Uterus (tissue), 2 donors: ENCODE measurements around the gene TRA2B.

Experiments used
- POLR2A ChIP-seq, 2 donors: fragments of 450-650 bp; IDR thresholded peaks; one replicate each; pipeline ENCODE4 v1.6.1; 2016; ENCODE audit warnings: antibody characterized with exemption in 2 of 2, mild to moderate bottlenecking in 1 of 2, moderate library complexity in 1 of 2
- TF ChIP-seq, protein P1 (sequence below), 4 experiments: fragments of 200-600 bp in 2 of 4; fragments of 450-650 bp in 2 of 4; sonication (generic) in 2 of 4; IDR thresholded peaks; one replicate each; pipeline ENCODE4 v1.5.1; 2016 to 2019; ENCODE audit warnings: antibody characterized with exemption in 4 of 4, mild to moderate bottlenecking in 2 of 4, moderate library complexity in 1 of 4

DNA sequence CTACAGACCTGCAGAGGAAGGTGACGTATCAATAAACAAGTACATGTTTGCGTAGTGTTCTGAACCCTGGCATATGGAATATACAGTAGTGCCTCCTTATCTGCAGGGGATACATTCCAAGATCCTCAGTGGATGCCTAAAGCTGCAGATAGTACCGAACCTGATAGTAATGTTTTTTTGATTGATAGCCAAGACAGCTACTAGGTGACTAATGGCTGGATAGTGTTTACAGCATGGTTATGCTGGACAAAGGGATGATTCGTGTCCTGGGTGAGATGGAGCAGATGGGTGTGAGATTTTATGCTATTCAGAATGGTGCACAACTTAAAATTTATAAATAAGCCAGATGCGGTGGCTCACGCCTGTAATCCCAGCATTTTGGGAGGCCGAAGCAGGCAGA is 57.2 kb downstream of the TRA2B start:
- TF ChIP-seq, protein P1, sequence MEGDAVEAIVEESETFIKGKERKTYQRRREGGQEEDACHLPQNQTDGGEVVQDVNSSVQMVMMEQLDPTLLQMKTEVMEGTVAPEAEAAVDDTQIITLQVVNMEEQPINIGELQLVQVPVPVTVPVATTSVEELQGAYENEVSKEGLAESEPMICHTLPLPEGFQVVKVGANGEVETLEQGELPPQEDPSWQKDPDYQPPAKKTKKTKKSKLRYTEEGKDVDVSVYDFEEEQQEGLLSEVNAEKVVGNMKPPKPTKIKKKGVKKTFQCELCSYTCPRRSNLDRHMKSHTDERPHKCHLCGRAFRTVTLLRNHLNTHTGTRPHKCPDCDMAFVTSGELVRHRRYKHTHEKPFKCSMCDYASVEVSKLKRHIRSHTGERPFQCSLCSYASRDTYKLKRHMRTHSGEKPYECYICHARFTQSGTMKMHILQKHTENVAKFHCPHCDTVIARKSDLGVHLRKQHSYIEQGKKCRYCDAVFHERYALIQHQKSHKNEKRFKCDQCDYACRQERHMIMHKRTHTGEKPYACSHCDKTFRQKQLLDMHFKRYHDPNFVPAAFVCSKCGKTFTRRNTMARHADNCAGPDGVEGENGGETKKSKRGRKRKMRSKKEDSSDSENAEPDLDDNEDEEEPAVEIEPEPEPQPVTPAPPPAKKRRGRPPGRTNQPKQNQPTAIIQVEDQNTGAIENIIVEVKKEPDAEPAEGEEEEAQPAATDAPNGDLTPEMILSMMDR (IDR thresholded peaks at IDR 0.05), result no peak
- TF ChIP-seq POLR2A (IDR thresholded peaks at IDR 0.05), result no peak
